Measurements from ENCODE around the gene CFDP1. TPM values are rescaled to one million over a fixed set of nuclear protein-coding genes. Genes with fewer than 3 reads are reported as not detected.
A peak's percentile ranks its signal among the peaks of the same experiment; 100 is the strongest.

The CFDP1 gene
- polyA plus RNA-seq, 1 donor (not counting 4 experiments of a cell fraction or from before 2014, with no cell fraction given), result 42.1 TPM

DNA sequence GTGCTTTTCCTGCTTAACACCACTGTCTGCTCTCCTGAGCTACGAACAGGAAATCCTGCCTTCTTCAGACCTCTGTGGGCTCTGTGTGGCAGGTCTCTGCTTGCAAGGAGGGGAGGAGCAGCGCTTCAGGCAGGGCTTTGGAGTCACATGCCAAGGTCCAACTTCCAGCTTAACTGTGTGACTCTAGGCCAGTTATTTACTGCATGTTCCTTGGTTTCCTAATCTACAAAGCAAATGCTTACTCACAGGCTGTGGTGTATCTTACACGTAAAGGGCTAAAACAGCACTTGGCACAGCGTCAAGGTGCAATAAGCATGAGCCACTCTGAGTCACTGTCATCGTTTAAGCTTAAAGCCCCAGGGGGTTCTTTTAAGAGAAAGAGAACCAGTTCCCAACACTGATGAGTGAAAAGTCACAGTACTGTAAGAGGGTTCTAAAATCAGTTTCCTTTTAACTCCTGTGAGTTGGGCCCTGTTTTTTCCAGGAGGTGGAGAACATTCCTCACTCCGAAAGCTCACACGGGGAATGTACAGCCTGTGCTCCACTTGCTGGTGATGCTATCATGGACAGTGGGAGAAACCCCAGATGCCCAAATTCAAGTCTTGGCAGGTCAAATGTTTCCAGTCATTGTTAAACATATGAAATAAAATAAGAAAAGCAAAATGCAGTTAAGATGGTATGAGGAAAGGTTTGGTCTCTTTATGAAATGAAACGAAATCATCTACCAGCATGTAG lies 127.8 kb downstream of the CFDP1 start:
- Histone ChIP-seq H3K4me1 (ENCODE audit: control insufficient read depth, extremely low read depth, insufficient read depth, low read length) (peaks cover 53% of the 10 kb centered on the region), H3K4me3 (ENCODE audit: control insufficient read depth in 2 of 3, extremely low read depth in 1 of 3, insufficient read depth in 2 of 3, low read depth in 1 of 3, low read length in 3 of 3) (peak overlapping the region in 1 of 3 experiments; percentile 47), H3K9me3 (ENCODE audit: control insufficient read depth, low read depth, low read length) (no peaks in the 10 kb centered on the region), H3K9me1 (ENCODE audit: control insufficient read depth, extremely low read depth, insufficient read depth, low read length) (no peaks in the 10 kb centered on the region), H3K9ac (ENCODE audit: control insufficient read depth, extremely low read depth, insufficient read depth, low read length) (peak overlapping the region; percentile 80), H3K79me2 (ENCODE audit: control insufficient read depth, insufficient read depth, low read length) (no peaks in the 10 kb centered on the region), H3K36me3 (ENCODE audit: control insufficient read depth in 2 of 2, extremely low read depth in 1 of 2, insufficient read depth in 2 of 2, low read length in 2 of 2) (peaks cover 4 to 9% of the 10 kb centered on the region in 2 experiments), H3K27ac (ENCODE audit: control insufficient read depth, insufficient read depth, low read length) (peak overlapping the region; percentile 99), H3K4me2 (ENCODE audit: control insufficient read depth, extremely low read depth, insufficient read depth, low read depth, low read length) (peak overlapping the region; percentile 80), H4K20me1 (ENCODE audit: control insufficient read depth, extremely low read depth, insufficient read depth, low read length) (no peaks in the 10 kb centered on the region), H2AFZ (ENCODE audit: control insufficient read depth, low read length) (no peak overlapping the region), H3K27me3 (ENCODE audit: control insufficient read depth, extremely low read depth, insufficient read depth, low read length) (no peaks in the 10 kb centered on the region)
- dilution Hi-C loops (cut with MboI; ENCODE audit: extremely low pct_ligation_motif_present, low sequenced_read_pairs), result no loop called here
- peak; percentile 100 for DNase-seq (ENCODE audit: low read depth, low spot score)
- FAIRE-seq, result peak; percentile 90
- no peak for TF ChIP-seq EZH2 (IDR thresholded peaks at IDR 0.05; ENCODE audit: low read length)
- TF ChIP-seq, protein P1, sequence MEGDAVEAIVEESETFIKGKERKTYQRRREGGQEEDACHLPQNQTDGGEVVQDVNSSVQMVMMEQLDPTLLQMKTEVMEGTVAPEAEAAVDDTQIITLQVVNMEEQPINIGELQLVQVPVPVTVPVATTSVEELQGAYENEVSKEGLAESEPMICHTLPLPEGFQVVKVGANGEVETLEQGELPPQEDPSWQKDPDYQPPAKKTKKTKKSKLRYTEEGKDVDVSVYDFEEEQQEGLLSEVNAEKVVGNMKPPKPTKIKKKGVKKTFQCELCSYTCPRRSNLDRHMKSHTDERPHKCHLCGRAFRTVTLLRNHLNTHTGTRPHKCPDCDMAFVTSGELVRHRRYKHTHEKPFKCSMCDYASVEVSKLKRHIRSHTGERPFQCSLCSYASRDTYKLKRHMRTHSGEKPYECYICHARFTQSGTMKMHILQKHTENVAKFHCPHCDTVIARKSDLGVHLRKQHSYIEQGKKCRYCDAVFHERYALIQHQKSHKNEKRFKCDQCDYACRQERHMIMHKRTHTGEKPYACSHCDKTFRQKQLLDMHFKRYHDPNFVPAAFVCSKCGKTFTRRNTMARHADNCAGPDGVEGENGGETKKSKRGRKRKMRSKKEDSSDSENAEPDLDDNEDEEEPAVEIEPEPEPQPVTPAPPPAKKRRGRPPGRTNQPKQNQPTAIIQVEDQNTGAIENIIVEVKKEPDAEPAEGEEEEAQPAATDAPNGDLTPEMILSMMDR (optimal IDR thresholded peaks at IDR 0.05 in 1 of 3, IDR thresholded peaks at IDR 0.05 in 1 of 3, conservative IDR thresholded peaks at IDR 0.05 in 1 of 3; ENCODE audit: extremely low read depth in 1 of 3, insufficient read depth in 2 of 3, low read length in 3 of 3), result peak in 2 of 3 experiments; percentile 17 to 40

DNA sequence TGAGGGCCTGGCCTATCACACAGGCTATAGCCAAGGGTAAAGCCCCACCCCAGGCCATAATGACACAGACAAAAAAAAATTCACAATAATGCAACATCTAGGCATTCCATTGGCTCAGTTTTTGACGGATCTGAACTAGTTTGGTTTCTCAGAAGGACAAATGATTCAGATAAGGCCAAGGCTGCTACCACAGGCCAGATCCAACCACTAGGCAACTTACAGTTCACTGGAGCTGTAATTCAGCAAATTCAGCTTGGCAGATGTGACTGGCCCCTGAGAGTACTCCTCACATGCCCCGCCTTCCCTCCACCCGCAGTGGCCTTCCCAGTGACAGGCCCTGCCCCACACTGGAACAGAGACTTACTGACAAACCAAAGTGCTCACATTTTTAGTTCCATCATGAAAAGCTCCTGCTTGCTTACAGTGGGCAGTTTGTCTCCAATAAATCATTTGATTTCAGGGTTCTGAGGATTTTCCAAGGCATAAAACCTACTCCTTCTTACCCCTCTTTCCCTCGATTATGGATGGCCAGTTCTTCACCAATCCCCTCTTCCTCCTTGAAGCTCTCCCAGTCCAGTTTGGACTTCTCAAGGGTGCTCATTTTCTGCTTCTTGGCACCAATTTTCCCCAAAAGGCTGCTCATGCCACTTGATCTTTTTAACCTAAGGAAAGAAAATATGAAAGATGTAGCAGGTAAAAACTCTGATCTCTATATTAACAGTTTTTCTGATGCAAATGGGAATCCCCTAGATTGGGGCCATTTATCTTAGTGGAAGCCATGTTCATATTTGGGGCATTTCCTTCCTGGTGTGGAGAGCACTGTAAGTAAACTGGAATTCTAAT lies 128.6 kb downstream of the CFDP1 start:
- peak overlapping the region; percentile 80 for H3K9ac ChIP-seq (ENCODE audit: control insufficient read depth, extremely low read depth, insufficient read depth, low read length)
- no peaks in the 10 kb centered on the region for H3K9me1 ChIP-seq (ENCODE audit: control insufficient read depth, extremely low read depth, insufficient read depth, low read length)
- no peak overlapping the region for H2AFZ ChIP-seq (ENCODE audit: control insufficient read depth, low read length)
- peak overlapping the region; percentile 80 for H3K4me2 ChIP-seq (ENCODE audit: control insufficient read depth, extremely low read depth, insufficient read depth, low read depth, low read length)
- TF ChIP-seq, protein P1 (optimal IDR thresholded peaks at IDR 0.05 in 1 of 3, IDR thresholded peaks at IDR 0.05 in 1 of 3, conservative IDR thresholded peaks at IDR 0.05 in 1 of 3; ENCODE audit: extremely low read depth in 1 of 3, insufficient read depth in 2 of 3, low read length in 3 of 3), result no peak
- TF ChIP-seq EZH2 (IDR thresholded peaks at IDR 0.05; ENCODE audit: low read length), result no peak
- H3K9me3 ChIP-seq (ENCODE audit: control insufficient read depth, low read depth, low read length), result no peaks in the 10 kb centered on the region
- DNase-seq (ENCODE audit: low read depth, low spot score) (peak; percentile 76), FAIRE-seq (peak; percentile 39)
- H3K4me1 ChIP-seq (ENCODE audit: control insufficient read depth, extremely low read depth, insufficient read depth, low read length), result peaks cover 53% of the 10 kb centered on the region
- H3K4me3 ChIP-seq (ENCODE audit: control insufficient read depth in 2 of 3, extremely low read depth in 1 of 3, insufficient read depth in 2 of 3, low read depth in 1 of 3, low read length in 3 of 3), result peak overlapping the region in 1 of 3 experiments; percentile 26
- H3K27me3 ChIP-seq (ENCODE audit: control insufficient read depth, extremely low read depth, insufficient read depth, low read length), result no peaks in the 10 kb centered on the region
- H3K27ac ChIP-seq (ENCODE audit: control insufficient read depth, insufficient read depth, low read length), result peak overlapping the region; percentile 99
- H3K79me2 ChIP-seq (ENCODE audit: control insufficient read depth, insufficient read depth, low read length), result no peaks in the 10 kb centered on the region
- peaks cover 5 to 9% of the 10 kb centered on the region in 2 experiments for H3K36me3 ChIP-seq (ENCODE audit: control insufficient read depth in 2 of 2, extremely low read depth in 1 of 2, insufficient read depth in 2 of 2, low read length in 2 of 2)
- dilution Hi-C loops (cut with MboI; ENCODE audit: extremely low pct_ligation_motif_present, low sequenced_read_pairs), result no loop called here
- no peaks in the 10 kb centered on the region for H4K20me1 ChIP-seq (ENCODE audit: control insufficient read depth, extremely low read depth, insufficient read depth, low read length)

Measured in keratinocyte (primary cell).